Measurements from ENCODE around the gene ALCAM.

Gene ALCAM

GRCh38 chr3:105497386-105497785 lies 130.7 kb downstream of the ALCAM start:
- DNase-seq, result no peak

DNA sequence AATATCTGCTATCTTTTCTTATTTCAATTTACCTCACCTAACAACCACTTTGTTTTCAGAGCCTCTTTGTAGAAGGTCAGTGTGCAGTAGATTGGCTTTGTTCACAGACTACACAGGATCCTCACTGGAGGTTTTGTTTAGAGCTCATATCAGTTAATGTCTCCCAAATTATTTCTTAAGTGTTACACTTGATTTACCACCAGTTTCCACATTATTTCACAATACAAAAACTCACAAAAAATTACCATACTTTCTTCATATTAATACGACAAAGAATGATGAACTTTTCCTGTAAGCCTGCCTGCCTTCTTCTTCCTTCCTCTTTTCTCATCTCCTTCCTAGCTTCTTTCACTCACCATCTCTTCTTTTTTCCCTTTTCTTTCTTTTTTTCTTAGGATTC lies 133.3 kb downstream of the ALCAM start:
- no peak for DNase-seq

DNA sequence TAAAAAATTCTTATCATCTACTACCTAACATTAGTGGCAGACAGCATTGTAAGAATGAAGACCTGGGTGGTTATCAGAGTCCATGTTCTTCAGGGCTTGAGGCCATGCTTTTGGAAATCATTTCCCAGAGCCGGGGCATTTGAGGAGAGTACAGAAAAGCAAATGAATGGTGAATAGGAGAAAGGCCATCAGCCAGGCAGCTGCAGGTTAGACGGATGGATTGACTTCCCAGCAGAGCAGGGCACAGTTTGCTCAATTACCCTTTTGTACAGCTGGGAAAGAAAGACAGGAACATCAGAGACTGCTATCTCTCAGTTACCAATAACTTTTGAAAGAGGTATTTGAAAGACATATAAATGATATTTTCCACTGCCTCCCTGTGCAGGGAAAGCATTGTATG lies 135.6 kb downstream of the ALCAM start:
- no peak for DNase-seq

DNA sequence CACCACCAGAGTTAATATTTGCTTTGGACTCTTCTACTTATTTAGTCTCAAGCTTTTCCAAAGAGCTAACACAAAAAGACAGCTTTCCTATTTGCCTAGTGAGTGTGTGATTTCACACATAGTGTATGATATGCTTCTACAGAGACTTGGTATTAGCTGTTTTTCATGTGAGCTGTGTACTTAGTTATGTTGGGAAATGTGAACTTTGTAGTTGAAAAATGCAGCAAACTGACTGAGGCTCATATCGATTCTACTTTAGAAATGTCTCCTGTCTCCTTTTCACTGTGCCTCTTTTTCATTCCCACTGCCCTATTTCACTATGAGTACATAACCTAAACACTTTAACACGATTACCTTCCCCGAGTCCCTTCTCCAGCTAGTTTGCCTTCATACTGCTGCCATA lies 136.5 kb downstream of the ALCAM start:
- DNase-seq, result no peak

DNA sequence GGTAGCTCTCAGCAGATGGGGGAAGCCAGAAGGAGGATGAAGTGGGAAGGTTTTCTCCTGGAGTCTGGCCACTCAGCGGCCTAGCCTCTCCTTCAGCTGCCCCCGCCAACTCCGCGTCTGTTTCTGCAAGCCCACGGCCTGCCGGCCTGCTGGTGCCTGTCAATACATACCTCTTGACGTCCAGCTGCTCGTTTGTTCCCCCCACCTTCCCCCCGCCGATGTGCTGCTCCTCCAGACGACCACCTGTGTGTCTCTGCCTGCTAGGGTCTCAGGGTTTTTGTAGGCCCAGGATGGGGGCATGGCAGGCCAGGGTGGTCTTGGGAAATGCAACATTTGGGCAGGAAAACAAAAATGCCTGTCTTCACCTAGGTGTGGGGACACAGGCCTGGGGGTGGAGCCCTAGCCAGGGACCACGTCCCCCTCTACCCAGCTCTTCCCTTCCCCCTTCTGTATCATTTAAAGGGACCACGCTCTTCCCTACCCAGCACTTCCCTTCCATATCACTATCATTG lies 137.8 kb downstream of the ALCAM start:
- no peak for DNase-seq

GRCh38 chr3:105505170-105505569 lies 138.5 kb downstream of the ALCAM start:
- DNase-seq, result no peak

DNA sequence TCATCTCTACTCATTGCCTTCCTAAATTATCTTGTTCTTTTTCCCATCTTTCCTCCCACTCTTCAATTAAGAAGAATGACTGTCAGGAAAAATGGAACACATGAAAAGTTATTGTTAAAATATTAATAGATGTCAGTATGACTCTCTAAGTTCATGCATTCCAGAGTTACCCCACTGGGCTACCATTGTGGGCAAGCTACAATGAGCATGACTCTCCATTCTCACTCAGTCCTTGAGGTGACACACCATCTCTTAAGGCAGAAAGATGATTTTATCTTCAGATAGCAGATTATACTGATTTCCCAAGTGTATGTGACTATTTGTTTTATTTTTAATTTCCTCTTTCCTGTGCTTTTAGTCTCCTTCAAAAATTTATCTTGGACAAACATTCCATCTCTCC lies 144.3 kb downstream of the ALCAM start:
- no peak for DNase-seq

GRCh38 chr3:105512061-105512460 lies 145.4 kb downstream of the ALCAM start:
- DNase-seq, result no peak

DNA sequence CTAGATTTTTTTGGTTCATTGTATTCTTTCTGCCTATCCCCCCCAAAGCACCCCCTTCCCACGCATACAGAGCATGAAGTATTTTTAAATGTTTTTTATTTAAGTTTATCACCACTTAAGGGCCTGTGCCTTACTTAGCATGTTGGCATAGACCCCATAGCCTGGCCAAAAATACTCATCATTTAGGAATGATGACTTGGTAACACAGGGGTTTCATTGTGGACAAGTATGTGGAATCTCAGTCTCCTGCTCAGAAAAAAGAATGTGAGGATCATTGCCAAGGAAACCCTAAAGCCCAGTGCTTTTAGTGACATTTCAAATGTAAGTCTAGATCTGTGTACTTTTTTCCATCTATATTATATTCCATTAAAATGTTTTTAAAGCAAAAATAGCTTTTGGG lies 146.3 kb downstream of the ALCAM start:
- DNase-seq, result no peak

DNA sequence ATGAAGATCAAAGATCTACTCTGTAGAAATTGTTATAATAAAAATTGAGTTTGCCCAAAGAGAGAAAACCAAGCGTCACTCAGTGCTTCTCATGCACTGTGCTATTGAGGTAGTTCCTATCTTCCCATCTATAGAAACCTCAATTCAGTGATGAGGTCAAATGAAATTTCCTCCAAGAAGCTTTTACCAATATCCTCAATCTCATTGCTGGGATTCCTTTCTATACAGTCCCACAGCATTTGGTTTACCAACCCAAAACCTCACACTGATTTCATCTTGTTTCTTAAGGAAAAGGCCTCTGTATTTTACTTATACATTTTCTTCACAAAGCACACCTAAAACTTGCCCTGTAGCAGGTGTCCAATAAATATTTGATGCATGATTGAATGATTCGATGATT lies 147.2 kb downstream of the ALCAM start:
- no peak for DNase-seq

GRCh38 chr3:105515372-105515771 lies 148.7 kb downstream of the ALCAM start:
- no peak for DNase-seq

- DNase-seq, result no peak
Measured at GRCh38 chr3:105516972-105517371, 150.3 kb downstream of the ALCAM start.

GRCh38 chr3:105518203-105518602 lies 151.5 kb downstream of the ALCAM start:
- no peak for DNase-seq

DNA sequence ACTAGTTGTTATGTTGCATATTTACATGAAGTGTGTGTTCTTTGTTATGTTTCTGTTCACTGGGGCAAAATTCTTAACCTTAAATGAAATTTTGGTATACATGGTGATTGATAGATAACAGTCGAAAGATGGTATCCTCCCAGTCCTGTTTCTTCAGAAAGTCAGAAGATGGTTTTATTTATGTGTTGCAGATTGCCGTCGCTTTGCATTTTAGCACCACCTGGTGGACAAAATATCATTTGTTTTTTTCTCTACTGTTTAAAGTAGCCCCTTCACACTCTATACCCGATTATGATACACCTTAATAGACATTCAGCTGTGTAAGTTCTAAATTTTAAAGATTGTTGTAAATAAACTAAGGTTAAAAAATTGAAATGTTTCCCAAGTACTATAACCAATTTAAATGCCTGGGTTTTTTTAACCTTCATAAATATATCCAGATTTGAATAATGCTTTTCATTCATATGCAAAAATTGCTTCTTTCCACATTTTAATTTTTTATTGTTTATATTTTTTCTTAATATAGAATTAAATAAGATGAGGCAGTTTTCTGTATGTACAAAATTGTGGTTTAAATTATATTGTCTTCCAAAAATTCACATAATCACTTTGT lies 152.2 kb downstream of the ALCAM start:
- DNase-seq, result no peak

DNA sequence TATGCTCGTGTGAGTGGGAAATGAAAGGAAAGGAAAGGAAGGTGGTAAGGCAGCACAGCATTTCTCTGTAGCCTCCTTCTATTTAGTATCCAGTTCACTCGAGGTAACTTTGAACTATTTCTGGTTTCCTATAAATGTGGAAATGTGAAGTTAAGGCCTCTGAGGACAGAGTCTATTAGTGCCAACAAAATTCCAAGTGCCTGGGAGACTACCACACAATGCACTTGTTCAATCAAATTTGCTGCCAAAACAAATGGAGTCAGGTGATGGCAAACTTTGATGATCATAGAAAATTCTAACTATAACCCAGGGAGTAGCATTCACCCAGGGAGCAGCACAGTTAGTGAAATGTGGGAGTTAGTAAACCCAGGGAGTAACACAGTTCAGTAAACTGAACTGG lies 155.1 kb downstream of the ALCAM start:
- no peak for DNase-seq

GRCh38 chr3:105523501-105523900 lies 156.8 kb downstream of the ALCAM start:
- DNase-seq, result no peak

- DNase-seq, result no peak
Measured at GRCh38 chr3:105525531-105525930, 158.8 kb downstream of the ALCAM start.

DNA sequence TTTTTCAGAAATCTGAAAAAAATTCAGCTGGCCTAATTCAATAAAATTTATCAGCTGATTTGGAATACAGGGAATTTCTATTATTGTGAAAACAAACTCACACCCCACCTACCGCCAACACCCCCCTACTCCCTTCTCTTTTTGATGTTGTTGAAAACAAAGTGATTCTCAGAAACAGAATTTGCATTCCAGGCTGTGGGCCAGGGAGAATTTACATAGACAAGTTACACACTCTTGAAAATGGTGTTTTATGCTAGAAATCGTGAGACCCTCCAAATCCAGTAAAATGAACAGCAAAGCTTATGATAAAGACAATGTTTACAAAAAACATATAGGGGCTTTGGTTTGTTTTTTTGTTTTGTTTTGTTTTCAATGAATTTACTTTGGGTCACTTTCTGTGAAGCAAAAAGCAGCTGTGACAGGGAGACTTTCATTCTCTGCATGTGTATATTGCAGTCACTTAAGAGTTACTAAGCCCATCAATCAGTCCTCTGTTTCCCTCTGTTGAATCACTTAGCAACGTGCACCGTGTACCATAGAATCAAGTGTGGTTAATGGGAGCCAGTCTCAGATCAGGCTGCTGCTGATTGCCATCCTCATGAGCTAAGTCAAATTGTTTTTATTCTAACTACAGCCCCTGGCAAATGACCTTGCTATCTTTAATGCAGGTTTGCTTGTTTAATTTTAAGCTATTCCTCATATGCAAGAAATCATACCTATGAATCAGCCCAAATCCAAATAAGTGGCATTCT lies 159.8 kb downstream of the ALCAM start:
- DNase-seq, result no peak

DNA sequence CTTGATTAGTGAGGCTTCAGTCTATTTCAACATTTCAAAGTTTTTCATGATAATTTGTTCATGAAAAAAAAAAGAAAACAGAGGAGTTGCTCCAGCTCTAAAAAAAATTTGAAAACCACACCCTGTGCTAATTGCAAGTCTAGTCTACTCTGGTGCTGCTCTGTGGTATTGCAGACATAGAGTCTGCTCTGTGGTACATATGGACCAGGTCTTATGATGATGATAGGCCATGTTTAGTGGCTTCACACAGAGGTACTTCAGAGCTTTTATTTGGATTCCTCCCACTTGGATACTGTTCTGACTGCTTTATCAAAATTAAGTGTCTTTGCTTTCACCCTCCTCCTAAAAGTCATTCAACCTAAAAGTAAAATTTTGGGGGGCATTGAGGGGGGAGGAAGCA lies 160.8 kb downstream of the ALCAM start:
- no peak for DNase-seq

GRCh38 chr3:105527949-105528348 lies 161.2 kb downstream of the ALCAM start:
- no peak for DNase-seq

DNA sequence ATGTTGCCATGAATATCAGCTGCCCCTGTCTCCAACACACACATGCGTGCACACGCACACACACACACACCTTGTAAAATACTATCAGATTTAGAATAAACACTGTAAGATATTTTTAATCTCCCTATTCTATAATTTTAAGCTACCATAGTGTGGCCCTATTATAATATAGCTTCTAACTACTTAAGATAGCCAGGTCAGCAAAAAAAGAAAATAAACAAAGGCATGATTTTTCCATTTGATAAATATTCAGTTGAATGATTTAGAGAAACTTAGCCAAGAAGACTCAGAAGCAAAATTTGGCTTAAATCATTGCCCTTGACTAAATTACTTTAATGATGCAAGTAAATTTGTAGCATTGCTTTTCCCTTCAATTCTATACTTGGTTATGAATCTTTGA lies 162.2 kb downstream of the ALCAM start:
- DNase-seq, result no peak

DNA sequence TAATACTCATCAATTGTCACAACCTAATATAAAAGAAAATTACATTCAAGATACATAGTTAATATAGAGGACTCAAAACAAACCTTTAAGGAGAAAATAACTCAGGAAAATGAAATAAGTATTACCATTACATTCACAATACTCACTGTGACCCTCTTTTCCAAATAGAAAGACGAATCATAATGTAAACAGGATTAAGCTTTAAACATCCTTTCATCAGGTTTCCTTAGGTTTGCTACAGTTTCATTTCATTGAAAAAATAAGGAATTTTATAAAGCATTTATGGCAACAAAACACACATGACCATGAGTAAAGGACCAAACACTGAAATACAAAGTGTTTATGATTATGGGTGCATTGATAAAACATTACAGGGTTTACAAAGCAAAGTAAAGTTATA lies 162.7 kb downstream of the ALCAM start:
- no peak for DNase-seq

- DNase-seq, result no peak
Measured at GRCh38 chr3:105532251-105532650, 165.5 kb downstream of the ALCAM start.

DNA sequence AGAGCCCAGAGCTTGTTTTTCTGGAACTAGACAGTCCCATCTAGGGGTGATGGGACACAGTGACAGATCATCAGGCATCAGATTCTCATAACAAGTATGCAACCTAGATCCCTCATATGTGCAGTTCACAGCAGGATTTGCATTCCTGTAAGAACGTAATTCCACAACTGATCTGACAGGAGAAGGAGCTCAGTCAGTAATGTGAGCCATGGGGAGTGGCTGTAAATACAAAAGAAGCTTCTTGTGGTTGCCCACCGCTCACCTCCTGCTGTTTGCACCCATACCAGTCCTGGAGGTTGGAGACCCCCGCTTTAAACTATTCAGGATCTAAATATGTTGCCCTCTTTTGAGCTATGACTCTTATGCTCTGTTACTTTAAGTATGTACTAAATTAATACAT lies 167.3 kb downstream of the ALCAM start:
- no peak for DNase-seq

DNA sequence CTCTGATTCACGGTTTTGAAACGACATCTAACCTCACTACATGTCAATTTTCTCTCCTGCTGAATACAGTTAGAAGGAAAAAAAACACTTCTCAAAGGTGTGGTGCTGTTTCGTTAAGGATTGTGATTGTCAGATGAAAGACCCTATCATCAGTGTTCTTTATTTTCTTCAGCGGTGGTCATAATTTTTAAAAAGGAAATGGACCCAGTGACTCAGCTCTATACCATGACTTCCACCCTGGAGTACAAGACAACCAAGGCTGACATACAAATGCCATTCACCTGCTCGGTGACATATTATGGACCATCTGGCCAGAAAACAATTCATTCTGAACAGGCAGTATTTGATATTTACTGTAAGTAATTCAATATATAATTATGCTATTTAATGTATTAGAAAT lies 167.8 kb downstream of the ALCAM start:
- no peak for DNase-seq
